NT2/D1 (cell line): ENCODE data around the gene MYO9B.

Source experiments
- SUZ12 ChIP-seq: IDR thresholded peaks from 2 replicates; pipeline ENCODE4 v1.6.1; 2011; ENCODE audit not compliant: insufficient read length, insufficient read depth; ENCODE audit errors: extremely low read depth
- YY1 ChIP-seq: IDR thresholded peaks from 2 replicates; pipeline ENCODE4 v1.6.1; 2011; ENCODE audit not compliant: insufficient read length, insufficient read depth
- ZNF274 ChIP-seq: IDR thresholded peaks from 2 replicates; pipeline ENCODE4 v1.6.1; 2011; ENCODE audit warnings: mild to moderate bottlenecking, low read depth, low read length

- TF ChIP-seq YY1 (no peak), ZNF274 (no peak), SUZ12 (no peak)
Observed at GRCh38 chr19:17076543-17076991, 990 bp downstream of the MYO9B start.
